ENCODE data around the gene ZNF566. TPM values are rescaled to one million over a fixed set of nuclear protein-coding genes. Genes with fewer than 3 reads are reported as not detected.

The ZNF566 gene
- total RNA-seq, 2 donors from 2014 or later: 5.0 to 6.7 TPM

DNA sequence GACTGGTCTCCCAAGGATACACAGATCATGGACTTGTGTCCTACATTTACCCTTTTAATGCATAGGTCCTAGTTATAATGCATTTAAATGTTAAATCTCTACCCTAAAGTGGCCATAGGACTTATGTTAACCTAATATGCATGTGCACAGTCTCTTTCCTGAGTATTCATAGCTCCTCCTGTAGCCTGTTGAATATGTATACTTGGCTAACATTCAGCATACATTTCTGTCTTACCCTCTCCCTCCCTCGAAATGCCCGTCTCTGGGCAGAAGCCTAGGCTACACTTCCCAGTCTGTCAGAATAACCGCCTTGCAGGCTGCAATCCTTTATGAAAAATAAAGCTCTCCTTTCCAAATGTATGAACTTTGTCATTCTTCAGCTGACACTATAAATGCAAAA lies 84.9 kb downstream of the ZNF566 start:
- Histone ChIP-seq H3K4me1 (no peaks in the 10 kb centered on the region), H3K36me3 (no peaks in the 10 kb centered on the region)

DNA sequence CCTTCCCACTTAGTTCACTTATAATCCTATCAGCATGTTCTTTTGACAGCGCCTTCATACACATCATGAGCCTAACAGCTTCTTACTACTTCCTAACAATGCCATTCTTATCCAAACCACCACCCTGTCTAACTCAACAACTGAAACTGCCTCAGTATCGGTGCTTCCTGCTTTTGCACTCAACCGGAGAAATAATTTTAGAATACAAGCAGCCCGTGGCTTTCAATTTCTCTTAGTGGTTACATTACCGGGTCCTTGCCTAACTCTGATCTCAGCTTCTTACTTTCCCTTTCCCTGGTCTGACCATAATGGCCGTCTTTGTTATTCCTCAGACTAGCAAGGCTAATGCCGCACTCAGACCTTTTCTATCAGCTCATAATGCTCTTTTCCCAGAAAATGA lies 87.9 kb downstream of the ZNF566 start:
- intact Hi-C loops (cut with DNase I): no loop called here
- peaks cover 3% of the 10 kb centered on the region for H3K36me3 ChIP-seq
- TF ChIP-seq, protein P1, sequence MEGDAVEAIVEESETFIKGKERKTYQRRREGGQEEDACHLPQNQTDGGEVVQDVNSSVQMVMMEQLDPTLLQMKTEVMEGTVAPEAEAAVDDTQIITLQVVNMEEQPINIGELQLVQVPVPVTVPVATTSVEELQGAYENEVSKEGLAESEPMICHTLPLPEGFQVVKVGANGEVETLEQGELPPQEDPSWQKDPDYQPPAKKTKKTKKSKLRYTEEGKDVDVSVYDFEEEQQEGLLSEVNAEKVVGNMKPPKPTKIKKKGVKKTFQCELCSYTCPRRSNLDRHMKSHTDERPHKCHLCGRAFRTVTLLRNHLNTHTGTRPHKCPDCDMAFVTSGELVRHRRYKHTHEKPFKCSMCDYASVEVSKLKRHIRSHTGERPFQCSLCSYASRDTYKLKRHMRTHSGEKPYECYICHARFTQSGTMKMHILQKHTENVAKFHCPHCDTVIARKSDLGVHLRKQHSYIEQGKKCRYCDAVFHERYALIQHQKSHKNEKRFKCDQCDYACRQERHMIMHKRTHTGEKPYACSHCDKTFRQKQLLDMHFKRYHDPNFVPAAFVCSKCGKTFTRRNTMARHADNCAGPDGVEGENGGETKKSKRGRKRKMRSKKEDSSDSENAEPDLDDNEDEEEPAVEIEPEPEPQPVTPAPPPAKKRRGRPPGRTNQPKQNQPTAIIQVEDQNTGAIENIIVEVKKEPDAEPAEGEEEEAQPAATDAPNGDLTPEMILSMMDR (IDR thresholded peaks at IDR 0.05): no peak
- H3K4me1 ChIP-seq: no peaks in the 10 kb centered on the region
- no peak overlapping the region for H3K9ac ChIP-seq (ENCODE audit: low read depth in 2 of 2, low read length in 2 of 2)
- H3K9me3 ChIP-seq: no peaks in the 10 kb centered on the region
- H3K4me3 ChIP-seq: no peak overlapping the region
- H3K27ac ChIP-seq: no peak overlapping the region
- no peak for DNase-seq
- no peaks in the 10 kb centered on the region for H3K27me3 ChIP-seq

More for the DNA sequence above, 84.9 kb downstream of the ZNF566 start:
- Histone ChIP-seq H3K27me3 (no peaks in the 10 kb centered on the region), H3K4me3 (no peak overlapping the region), H3K27ac (no peak overlapping the region), H3K9ac (ENCODE audit: low read depth in 2 of 2, low read length in 2 of 2) (no peak overlapping the region), H3K9me3 (no peaks in the 10 kb centered on the region)
- intact Hi-C loops (cut with DNase I): no loop called here
- DNase-seq: no peak
- TF ChIP-seq, protein P1 (IDR thresholded peaks at IDR 0.05): no peak

DNA sequence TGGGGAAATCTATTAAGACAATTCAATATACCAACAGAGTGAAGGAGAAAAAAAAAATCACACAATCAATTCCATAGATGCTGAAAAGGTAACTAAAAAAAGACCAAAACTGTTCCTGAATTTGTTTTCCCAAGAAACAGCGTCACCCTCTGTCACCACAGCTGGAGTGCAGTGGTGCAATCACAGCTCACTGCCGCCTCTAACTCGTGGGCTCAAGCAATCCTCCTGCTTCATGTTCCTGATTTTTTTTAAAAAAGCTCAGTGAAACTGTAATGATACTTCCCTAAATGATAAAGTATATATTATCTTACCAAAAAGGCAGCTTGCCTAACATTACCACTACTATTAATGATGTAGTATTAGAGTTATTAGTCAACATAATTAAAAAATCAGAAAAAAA lies 90.8 kb downstream of the ZNF566 start:
- intact Hi-C loops (cut with DNase I): no loop called here
- H3K9me3 ChIP-seq: peaks cover 10% of the 10 kb centered on the region

More for the DNA sequence above, 90.8 kb downstream of the ZNF566 start:
- no peak overlapping the region for H3K4me3 ChIP-seq
- H3K4me1 ChIP-seq: no peaks in the 10 kb centered on the region
- H3K27ac ChIP-seq: no peak overlapping the region
- H3K36me3 ChIP-seq: peaks cover 3% of the 10 kb centered on the region
- no peak for DNase-seq
- no peak overlapping the region for H3K9ac ChIP-seq (ENCODE audit: low read depth in 2 of 2, low read length in 2 of 2)
- TF ChIP-seq, protein P1 (IDR thresholded peaks at IDR 0.05): no peak
- no peaks in the 10 kb centered on the region for H3K27me3 ChIP-seq

Other genes with a start within 250 kb of the ZNF566 start
- 1 to 10 TPM; 3.4 to 5.0 TPM for gene ZFP14, start 110.4 kb downstream of the ZNF566 start, total RNA-seq
- gene ZFP82, start 70.9 kb downstream of the ZNF566 start, total RNA-seq: 1 to 10 TPM; 1.3 to 2.0 TPM
- gene ZNF260, start 38.7 kb upstream of the ZNF566 start, total RNA-seq: 1 to 10 TPM; 4.8 to 6.4 TPM
- gene ZNF529, start 83.7 kb upstream of the ZNF566 start, total RNA-seq: 1 to 10 TPM; 2.1 to 5.0 TPM
- 1 to 10 TPM in 1 of 2 donors, under 1 TPM in 1; 0.37 to 1.9 TPM for gene ZNF382, start 115.8 kb upstream of the ZNF566 start, total RNA-seq
- gene ZNF461, start 177.3 kb upstream of the ZNF566 start, total RNA-seq: 1 to 10 TPM; 3.7 to 4.2 TPM
- gene ZNF567, start 198.1 kb upstream of the ZNF566 start, total RNA-seq: 1 to 10 TPM; 2.7 to 4.6 TPM

All from colonic mucosa (tissue), 4 donors.